Activated naive CD8-positive, alpha-beta T cell treated with anti-CD3 and anti-CD28 coated beads, Interleukin-2, amount 10 ng/mL, durations not matched to agents 7 days and 5 days (primary cell): ENCODE results near the gene GTPBP4. TPM values are rescaled to one million over a fixed set of nuclear protein-coding genes. Genes with fewer than 3 reads are reported as not detected.

ENCODE experiments used
- ATAC-seq: fragments of 150-1000 bp; cut with Tn5 transposase; one replicate; pipeline ENCODE4 v1.10.0; 2021; ENCODE audit warnings: low read depth, moderate library complexity
- POLR2A ChIA-PET: fragments of 350-600 bp; sonication (Branson Sonifier 250); formaldehyde crosslinking; loops from one replicate; lab custom pipeline; 2021; ENCODE audit warnings: antibody characterized with exemption; lab: Charles Lee
- DNase-seq: peaks from one replicate; pipeline ENCODE4 v3.0.0; 2021
- H3K27ac Mint-ChIP-seq: one replicate; pipeline ENCODE4 v1.8.0; 2022; ENCODE audit warnings: mild to moderate bottlenecking, mixed read lengths
- H3K27me3 Mint-ChIP-seq: one replicate; pipeline ENCODE4 v1.8.0; 2022; ENCODE audit warnings: mild to moderate bottlenecking, moderate library complexity, mixed read lengths
- H3K36me3 Mint-ChIP-seq: one replicate; pipeline ENCODE4 v1.8.0; 2021; ENCODE audit warnings: mild to moderate bottlenecking, mixed read lengths
- H3K4me1 Mint-ChIP-seq: one replicate; pipeline ENCODE4 v1.8.0; 2021; ENCODE audit warnings: mixed read lengths
- H3K4me3 Mint-ChIP-seq: one replicate; pipeline ENCODE4 v1.8.0; 2022; ENCODE audit warnings: mild to moderate bottlenecking, moderate library complexity, mixed read lengths
- H3K9me3 Mint-ChIP-seq: one replicate; pipeline ENCODE4 v1.8.0; 2021; ENCODE audit warnings: mixed read lengths
- total RNA-seq, 2 experiments: library from RNA; stranded (reverse); gene quantifications; one replicate each; pipeline ENCODE4 v1.2.3, GENCODE V29; 2021

The GTPBP4 gene
- total RNA-seq, 2 experiments from 2014 or later, result 58.6 to 61.1 TPM

GRCh38 chr10:971150-971542, 17.1 kb upstream of the GTPBP4 start:
- DNase-seq (no peak), ATAC-seq (no peak)
- Mint-ChIP-seq H3K27me3 (peaks cover 19% of the 10 kb centered on the region), H3K4me1 (peaks cover 7% of the 10 kb centered on the region), H3K4me3 (no peak overlapping the region), H3K27ac (no peak overlapping the region), H3K9me3 (peaks cover 1% of the 10 kb centered on the region), H3K36me3 (no peaks in the 10 kb centered on the region)
- POLR2A ChIA-PET, result no interaction called here

- Mint-ChIP-seq H3K4me1 (peaks cover 7% of the 10 kb centered on the region), H3K9me3 (peaks cover 5% of the 10 kb centered on the region), H3K4me3 (no peak overlapping the region), H3K27ac (no peak overlapping the region), H3K36me3 (peaks cover 2% of the 10 kb centered on the region), H3K27me3 (peaks cover 19% of the 10 kb centered on the region)
- POLR2A ChIA-PET, result no interaction called here
- DNase-seq (no peak), ATAC-seq (no peak)
These were observed 16.6 kb upstream of the GTPBP4 start for GRCh38 chr10:971613-972012.

GRCh38 chr10:972763-973162, 15.5 kb upstream of the GTPBP4 start:
- Mint-ChIP-seq H3K27ac (no peak overlapping the region), H3K4me3 (no peak overlapping the region), H3K4me1 (peaks cover 4% of the 10 kb centered on the region), H3K36me3 (peaks cover 5% of the 10 kb centered on the region), H3K9me3 (peaks cover 7% of the 10 kb centered on the region), H3K27me3 (peaks cover 19% of the 10 kb centered on the region)
- DNase-seq, result no peak
- ATAC-seq, result no peak
- POLR2A ChIA-PET, result no interaction called here

- POLR2A ChIA-PET, result no interaction called here
- peaks cover 1% of the 10 kb centered on the region for H3K4me1 Mint-ChIP-seq
- ATAC-seq (no peak), DNase-seq (no peak)
- H3K4me3 Mint-ChIP-seq, result no peak overlapping the region
- H3K27me3 Mint-ChIP-seq, result peaks cover 10% of the 10 kb centered on the region
- H3K27ac Mint-ChIP-seq, result no peak overlapping the region
- H3K36me3 Mint-ChIP-seq, result peaks cover 12% of the 10 kb centered on the region
- peaks cover 13% of the 10 kb centered on the region for H3K9me3 Mint-ChIP-seq
These were observed 14.0 kb upstream of the GTPBP4 start for GRCh38 chr10:974038-974784.

- Mint-ChIP-seq H3K4me1 (peaks cover 1% of the 10 kb centered on the region), H3K27ac (no peak overlapping the region), H3K27me3 (peaks cover 4% of the 10 kb centered on the region), H3K36me3 (peaks cover 15% of the 10 kb centered on the region), H3K4me3 (no peak overlapping the region), H3K9me3 (peaks cover 16% of the 10 kb centered on the region)
- POLR2A ChIA-PET, result no interaction called here
- ATAC-seq (no peak), DNase-seq (no peak)
These were observed 13.5 kb upstream of the GTPBP4 start for GRCh38 chr10:974785-975074.

GRCh38 chr10:976316-976715, 11.9 kb upstream of the GTPBP4 start:
- POLR2A ChIA-PET, result no interaction called here
- no peak overlapping the region for H3K27ac Mint-ChIP-seq
- no peak for DNase-seq
- H3K4me3 Mint-ChIP-seq, result no peak overlapping the region
- H3K9me3 Mint-ChIP-seq, result peaks cover 23% of the 10 kb centered on the region
- peaks cover 22% of the 10 kb centered on the region for H3K36me3 Mint-ChIP-seq
- no peak for ATAC-seq
- H3K4me1 Mint-ChIP-seq, result no peaks in the 10 kb centered on the region
- no peaks in the 10 kb centered on the region for H3K27me3 Mint-ChIP-seq

GRCh38 chr10:978826-979421, 9.3 kb upstream of the GTPBP4 start:
- Mint-ChIP-seq H3K9me3 (peaks cover 23% of the 10 kb centered on the region), H3K36me3 (peaks cover 24% of the 10 kb centered on the region), H3K27ac (no peak overlapping the region), H3K4me1 (no peaks in the 10 kb centered on the region), H3K27me3 (no peaks in the 10 kb centered on the region), H3K4me3 (no peak overlapping the region)
- DNase-seq (no peak), ATAC-seq (no peak)
- POLR2A ChIA-PET, result no interaction called here

GRCh38 chr10:980468-981093, 7.7 kb upstream of the GTPBP4 start:
- H3K4me3 Mint-ChIP-seq, result no peak overlapping the region
- ATAC-seq (no peak), DNase-seq (no peak)
- H3K36me3 Mint-ChIP-seq, result peaks cover 24% of the 10 kb centered on the region
- no peaks in the 10 kb centered on the region for H3K27me3 Mint-ChIP-seq
- H3K9me3 Mint-ChIP-seq, result peaks cover 23% of the 10 kb centered on the region
- no peak overlapping the region for H3K27ac Mint-ChIP-seq
- H3K4me1 Mint-ChIP-seq, result no peaks in the 10 kb centered on the region
- POLR2A ChIA-PET, result no interaction called here

GRCh38 chr10:983401-983800, 4.8 kb upstream of the GTPBP4 start:
- Mint-ChIP-seq H3K27ac (no peak overlapping the region), H3K36me3 (peaks cover 17% of the 10 kb centered on the region), H3K9me3 (peaks cover 14% of the 10 kb centered on the region), H3K4me3 (no peak overlapping the region), H3K27me3 (no peaks in the 10 kb centered on the region), H3K4me1 (peaks cover 4% of the 10 kb centered on the region)
- DNase-seq (no peak), ATAC-seq (no peak)
- POLR2A ChIA-PET, result no interaction called here

- ATAC-seq (no peak), DNase-seq (no peak)
- H3K27ac Mint-ChIP-seq, result no peak overlapping the region
- H3K4me1 Mint-ChIP-seq, result peaks cover 6% of the 10 kb centered on the region
- peaks cover 10% of the 10 kb centered on the region for H3K9me3 Mint-ChIP-seq
- POLR2A ChIA-PET, result no interaction called here
- H3K27me3 Mint-ChIP-seq, result no peaks in the 10 kb centered on the region
- H3K4me3 Mint-ChIP-seq, result no peak overlapping the region
- peaks cover 13% of the 10 kb centered on the region for H3K36me3 Mint-ChIP-seq
These were observed 4.1 kb upstream of the GTPBP4 start for GRCh38 chr10:983971-984655.

GRCh38 chr10:985361-985760, 2.9 kb upstream of the GTPBP4 start:
- no peak for ATAC-seq

GRCh38 chr10:986137-986825, 2.0 kb upstream of the GTPBP4 start:
- Mint-ChIP-seq H3K4me3 (peak overlapping the region; percentile 13), H3K4me1 (peaks cover 23% of the 10 kb centered on the region), H3K36me3 (peaks cover 9% of the 10 kb centered on the region), H3K27ac (no peak overlapping the region), H3K9me3 (no peaks in the 10 kb centered on the region), H3K27me3 (no peaks in the 10 kb centered on the region)
- DNase-seq, result no peak
- POLR2A ChIA-PET, result interaction anchor here (1.0 to 2.4 kb wide), 2 partner anchors 28 to 55 kb away, joined by 3 to 23 read pairs; partner anchors contain the start of gene LARP4B
- no peak for ATAC-seq

More at GRCh38 chr10:985361-985760, 2.9 kb upstream of the GTPBP4 start:
- Mint-ChIP-seq H3K36me3 (peaks cover 7% of the 10 kb centered on the region), H3K27ac (no peak overlapping the region), H3K27me3 (no peaks in the 10 kb centered on the region), H3K4me3 (no peak overlapping the region), H3K9me3 (peaks cover 5% of the 10 kb centered on the region), H3K4me1 (peaks cover 16% of the 10 kb centered on the region)
- POLR2A ChIA-PET, result no interaction called here
- DNase-seq, result no peak
